Measurements from ENCODE around the gene PWWP2A.
A peak's percentile ranks its signal among the peaks of the same experiment; 100 is the strongest.
"Not testable (repeated sequence)": the region's sequence is repeated elsewhere in the genome, so short reads cannot be mapped to it uniquely, and the experiment has no call there.

PWWP2A gene, protein sequence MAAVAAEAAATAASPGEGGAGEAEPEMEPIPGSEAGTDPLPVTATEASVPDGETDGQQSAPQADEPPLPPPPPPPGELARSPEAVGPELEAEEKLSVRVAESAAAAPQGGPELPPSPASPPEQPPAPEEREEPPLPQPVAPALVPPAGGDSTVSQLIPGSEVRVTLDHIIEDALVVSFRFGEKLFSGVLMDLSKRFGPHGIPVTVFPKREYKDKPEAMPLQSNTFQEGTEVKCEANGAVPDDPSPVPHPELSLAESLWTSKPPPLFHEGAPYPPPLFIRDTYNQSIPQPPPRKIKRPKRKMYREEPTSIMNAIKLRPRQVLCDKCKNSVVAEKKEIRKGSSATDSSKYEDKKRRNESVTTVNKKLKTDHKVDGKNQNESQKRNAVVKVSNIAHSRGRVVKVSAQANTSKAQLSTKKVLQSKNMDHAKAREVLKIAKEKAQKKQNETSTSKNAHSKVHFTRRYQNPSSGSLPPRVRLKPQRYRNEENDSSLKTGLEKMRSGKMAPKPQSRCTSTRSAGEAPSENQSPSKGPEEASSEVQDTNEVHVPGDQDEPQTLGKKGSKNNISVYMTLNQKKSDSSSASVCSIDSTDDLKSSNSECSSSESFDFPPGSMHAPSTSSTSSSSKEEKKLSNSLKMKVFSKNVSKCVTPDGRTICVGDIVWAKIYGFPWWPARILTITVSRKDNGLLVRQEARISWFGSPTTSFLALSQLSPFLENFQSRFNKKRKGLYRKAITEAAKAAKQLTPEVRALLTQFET

GRCh38 chr5:160119142-160119904, at the start of gene PWWP2A:
Gene PWWP2A (minus strand): TSS chr5:160119450. CDS start chr5:160119388, 62 bp downstream.
- peak; percentile 95 for DNase-seq

- no peak for DNase-seq
Observed at GRCh38 chr5:160167624-160168165, 48.4 kb upstream of the PWWP2A start.

GRCh38 chr5:160166973-160167623, 47.8 kb upstream of the PWWP2A start:
- no peak for DNase-seq

DNA sequence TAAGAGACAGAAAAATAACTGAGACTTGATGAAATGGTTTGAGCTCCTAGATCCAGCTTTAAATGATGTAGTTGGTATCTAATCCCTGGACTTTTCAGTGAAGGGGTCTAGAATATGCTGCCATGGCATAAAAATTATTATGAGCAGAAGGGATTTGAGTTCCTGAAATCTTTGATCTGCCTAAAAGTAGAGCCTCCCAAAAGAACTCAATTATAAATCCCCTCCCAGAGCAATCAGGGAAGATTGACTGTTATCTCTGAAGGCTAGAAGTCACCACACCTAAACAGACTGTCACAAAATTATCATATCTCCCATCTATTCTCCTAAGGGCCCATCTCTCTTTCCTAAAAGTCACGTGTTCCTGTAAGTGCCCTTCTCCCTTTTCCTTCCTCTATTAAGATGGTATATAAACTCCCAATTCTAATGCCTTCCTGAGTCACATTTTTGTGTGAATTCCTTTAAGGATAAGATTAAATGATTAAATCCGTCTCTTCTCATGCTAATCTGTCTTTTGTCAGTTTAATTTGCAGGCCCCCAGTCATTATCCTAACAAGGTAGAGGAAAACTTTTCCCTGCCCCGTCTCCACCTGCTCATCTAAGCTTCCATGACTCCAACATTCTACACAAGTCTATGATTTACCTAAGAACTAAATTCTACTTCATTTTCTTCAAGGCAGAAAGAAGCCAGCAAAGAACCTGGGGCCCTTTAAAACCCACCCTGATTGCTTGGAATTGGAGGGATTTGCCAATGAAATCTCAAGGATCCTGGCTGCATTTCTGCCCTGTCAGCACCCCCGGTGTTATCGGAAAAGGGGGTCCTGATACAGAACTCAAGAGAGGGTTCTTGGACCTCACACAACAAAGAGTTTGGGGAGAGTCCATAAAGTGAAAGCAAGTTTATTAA, 47.1 kb upstream of the PWWP2A start:
- DNase-seq: no peak

GRCh38 chr5:160165137-160166068, 46.2 kb upstream of the PWWP2A start:
- no peak for DNase-seq

DNA sequence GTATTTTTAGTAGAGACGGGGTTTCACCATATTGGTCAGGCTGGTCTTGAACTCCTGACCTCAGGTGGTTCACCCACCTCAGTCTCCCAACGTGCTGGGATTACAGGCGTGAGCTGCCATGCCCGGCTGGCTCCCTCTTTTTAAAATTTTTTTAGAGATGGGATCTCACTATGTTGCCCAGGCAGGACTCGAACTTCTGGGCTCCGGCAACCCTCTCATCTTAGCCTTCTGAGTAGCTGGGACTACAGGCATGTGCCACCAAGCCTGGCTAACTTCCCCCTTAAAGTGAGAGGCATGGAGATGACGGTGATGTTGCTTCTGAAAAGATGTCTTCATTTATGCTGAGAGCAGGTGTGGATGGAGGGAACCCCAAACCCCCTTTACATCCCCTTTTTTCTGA, 43.7 kb upstream of the PWWP2A start:
- no peak for DNase-seq

GRCh38 chr5:160161626-160162025, 42.4 kb upstream of the PWWP2A start:
- DNase-seq: no peak

DNA sequence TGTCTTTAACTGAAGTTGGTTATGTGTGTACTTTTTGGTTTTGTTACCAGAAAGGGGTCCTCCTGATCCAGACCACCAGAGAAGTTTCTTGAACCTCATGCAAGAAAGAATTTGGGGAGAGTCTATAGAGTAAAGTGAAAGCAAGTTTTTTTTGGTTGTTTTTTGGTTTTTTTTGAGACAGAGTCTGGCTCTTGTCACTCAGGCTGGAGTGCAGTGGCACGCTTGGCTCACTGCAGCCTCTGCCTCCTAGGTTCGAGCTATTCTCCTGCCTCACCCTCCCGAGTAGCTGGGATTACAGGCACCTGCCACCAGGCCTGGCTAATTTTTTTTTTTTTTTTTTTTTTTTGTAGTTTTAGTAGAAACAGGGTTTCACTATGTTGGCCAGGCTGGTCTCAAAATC, 41.6 kb upstream of the PWWP2A start:
- not testable (repeated sequence) for DNase-seq

DNA sequence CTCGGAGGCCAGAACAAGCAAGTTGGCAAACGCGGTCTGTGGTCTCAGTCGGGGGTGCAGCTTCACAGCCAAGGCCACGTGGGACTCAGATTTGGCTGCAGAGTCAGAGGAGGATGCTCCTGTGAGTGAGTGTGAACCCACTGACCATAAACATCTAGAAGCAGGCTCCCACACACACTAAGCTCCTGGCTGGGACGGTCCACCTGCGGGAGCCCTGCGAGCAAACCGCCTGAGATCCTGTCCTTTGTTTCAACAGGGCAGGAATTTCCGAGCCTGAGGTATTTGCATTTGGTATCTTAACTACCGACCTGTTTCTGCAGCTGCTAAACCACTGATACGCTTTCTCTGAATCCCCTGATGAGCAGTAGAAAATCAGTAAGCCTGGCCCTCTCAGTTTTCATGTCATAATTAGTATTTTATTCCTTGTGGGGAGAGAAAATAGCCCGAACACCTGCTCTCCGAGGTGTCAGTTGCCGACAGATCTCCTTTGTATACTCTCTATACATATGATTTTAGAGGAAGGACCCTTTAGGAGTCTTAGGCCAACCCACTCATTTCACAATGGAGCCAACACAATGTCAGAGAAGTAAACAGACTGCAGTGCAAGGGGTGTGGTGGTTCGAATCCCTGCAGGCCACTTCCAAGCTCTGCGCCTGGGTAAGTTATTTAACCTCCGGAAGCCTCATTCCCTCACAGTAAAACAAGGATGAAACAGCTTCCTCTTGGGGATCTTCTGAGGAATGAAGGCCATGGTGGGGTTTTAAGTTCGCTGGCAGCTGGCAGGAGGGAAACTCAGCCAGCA, 40.9 kb upstream of the PWWP2A start:
- DNase-seq: no peak

GRCh38 chr5:160158087-160158486, 38.8 kb upstream of the PWWP2A start:
- no peak for DNase-seq

GRCh38 chr5:160155017-160155750, 35.9 kb upstream of the PWWP2A start:
- DNase-seq: no peak

GRCh38 chr5:160152901-160153300, 33.7 kb upstream of the PWWP2A start:
- DNase-seq: no peak

GRCh38 chr5:160152287-160152686, 33.0 kb upstream of the PWWP2A start:
- DNase-seq: no peak

- no peak for DNase-seq
Observed at GRCh38 chr5:160151017-160151416, 31.8 kb upstream of the PWWP2A start.

DNA sequence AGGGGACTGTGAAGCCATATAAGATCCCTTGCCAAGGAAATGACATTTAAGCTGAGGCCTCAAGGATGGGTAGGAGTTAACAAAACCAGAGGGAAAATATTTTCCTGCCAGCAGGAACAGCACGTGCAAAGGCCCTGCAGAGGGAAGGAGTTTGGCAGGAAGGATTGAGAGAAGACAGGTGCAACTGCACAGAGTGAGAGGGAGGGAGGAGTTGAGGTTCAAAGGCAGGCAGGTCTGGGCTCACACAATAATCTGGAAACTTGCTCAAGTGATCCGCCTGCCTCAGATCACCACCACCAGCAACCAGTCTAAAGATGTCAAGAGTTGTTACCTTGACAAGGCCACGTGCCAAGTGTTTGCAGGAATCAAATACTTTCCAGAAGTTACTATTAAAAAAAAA, 31.1 kb upstream of the PWWP2A start:
- DNase-seq: no peak

GRCh38 chr5:160144436-160144835, 25.2 kb upstream of the PWWP2A start:
- DNase-seq: not testable (repeated sequence)

- DNase-seq: no peak
Observed at GRCh38 chr5:160134332-160134731, 15.1 kb upstream of the PWWP2A start.

DNA sequence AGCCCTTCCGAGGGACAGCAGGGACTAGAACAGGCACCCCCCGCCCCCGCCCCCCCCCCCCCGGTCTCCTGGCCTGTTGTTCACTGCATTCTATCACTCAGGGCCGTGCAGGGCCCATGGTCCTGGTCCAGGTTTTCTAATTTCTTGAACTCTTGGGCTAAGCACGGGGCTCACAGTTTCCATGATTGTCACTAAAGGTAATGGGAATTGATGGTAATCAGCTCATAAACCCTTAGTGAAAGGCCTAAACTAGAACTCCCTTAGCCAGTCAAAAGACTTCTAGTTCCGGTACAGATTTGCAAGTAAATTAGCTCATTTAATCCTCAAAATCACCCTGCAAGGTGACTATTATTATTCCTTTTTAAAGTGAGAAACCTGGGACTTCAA, 14.7 kb upstream of the PWWP2A start:
- DNase-seq: no peak

Data from activated CD8-positive, alpha-beta memory T cell treated with anti-CD3 and anti-CD28 coated beads, Interleukin-2, amount 50 U/mL, for 48 hours (primary cell).